Neural cell (in vitro differentiated cells): ENCODE measurements around the gene EXOC1L. TPM values are rescaled to one million over a fixed set of nuclear protein-coding genes. Genes with fewer than 3 reads are reported as not detected.

Experiments
- H2AFZ ChIP-seq: fragments of 200-600, 300-800 bp; sonication (generic), shearing (Covaris generic); 2 replicates; pipeline ENCODE4 v1.6.0; 2014; ENCODE audit warnings: low read depth, mild to moderate bottlenecking, antibody characterized with exemption, low read length, moderate library complexity
- H3F3A ChIP-seq: fragments of 200-600 bp; shearing (Covaris generic); 2 replicates; pipeline ENCODE4 v1.6.1; 2016; ENCODE audit warnings: mild to moderate bottlenecking, moderate library complexity, mixed read lengths, antibody characterized with exemption, low read length; ENCODE audit not compliant: insufficient read depth, poor library complexity, severe bottlenecking
- H3K27ac ChIP-seq: fragments of 200-600, 300-800 bp; sonication (generic), shearing (Covaris generic); 2 replicates; pipeline ENCODE4 v1.5.1; 2014; ENCODE audit warnings: mild to moderate bottlenecking, low read length, moderate library complexity
- H3K27me3 ChIP-seq: fragments of 300-800, 200-600 bp; sonication (generic), shearing (Covaris generic); 2 replicates; pipeline ENCODE4 v1.6.0; 2014; ENCODE audit warnings: mild to moderate bottlenecking, low read depth, low read length, moderate library complexity; ENCODE audit not compliant: insufficient read depth
- H3K36me3 ChIP-seq: fragments of 300-800, 200-600 bp; sonication (generic), shearing (Covaris generic); 2 replicates; pipeline ENCODE4 v1.5.1; 2014; ENCODE audit warnings: mild to moderate bottlenecking, antibody characterized with exemption, low read length, moderate library complexity; ENCODE audit not compliant: insufficient read depth
- H3K4me2 ChIP-seq: fragments of 300-800, 200-600 bp; sonication (generic), shearing (Covaris generic); 2 replicates; pipeline ENCODE4 v1.6.0; 2014; ENCODE audit warnings: mild to moderate bottlenecking, low read length
- H3K4me3 ChIP-seq: fragments of 300-800, 200-600 bp; sonication (generic), shearing (Covaris generic); 2 replicates; pipeline ENCODE4 v1.5.1; 2014; ENCODE audit warnings: mild to moderate bottlenecking, low read length, moderate library complexity
- H3K79me2 ChIP-seq: fragments of 200-600 bp; shearing (Covaris generic); replicated peaks from 2 replicates; pipeline ENCODE4 v1.6.0; 2014; ENCODE audit warnings: mild to moderate bottlenecking, low read length, moderate library complexity; ENCODE audit not compliant: insufficient read depth
- H3K9ac ChIP-seq: fragments of 300-800, 200-600 bp; sonication (generic), shearing (Covaris generic); 2 replicates; pipeline ENCODE4 v1.6.1; 2016; ENCODE audit warnings: mild to moderate bottlenecking, low read length, mixed read lengths
- H3K9me2 ChIP-seq: fragments of 200-600 bp; shearing (Covaris generic); 2 replicates; pipeline ENCODE4 v1.6.1; 2016; ENCODE audit warnings: mild to moderate bottlenecking, low read length, mixed read lengths; ENCODE audit not compliant: insufficient read depth
- H3K9me3 ChIP-seq: fragments of 200-600, 300-800 bp; sonication (generic), shearing (Covaris generic); 2 replicates; pipeline ENCODE4 v1.6.1; 2016; ENCODE audit warnings: mild to moderate bottlenecking, mixed run types, low read length, moderate library complexity, mixed read lengths
- H4K20me1 ChIP-seq: fragments of 200-600 bp; shearing (Covaris generic); 2 replicates; pipeline ENCODE4 v1.6.1; 2016; ENCODE audit warnings: mild to moderate bottlenecking, mixed run types; ENCODE audit not compliant: insufficient read depth
- EP300 ChIP-seq: fragments of 450-650 bp; conservative IDR thresholded peaks from 2 replicates; pipeline ENCODE4 v1.6.1; 2014; ENCODE audit warnings: antibody characterized with exemption, mild to moderate bottlenecking, moderate library complexity; ENCODE audit not compliant: poor library complexity, severe bottlenecking
- EZH2 ChIP-seq: fragments of 200-600, 300-800 bp; shearing (Covaris generic), sonication (generic); IDR thresholded peaks from 2 replicates; pipeline ENCODE4 v1.6.1; 2014; ENCODE audit warnings: antibody characterized with exemption, low read length, borderline replicate concordance, mild to moderate bottlenecking; ENCODE audit not compliant: insufficient read depth, poor library complexity, severe bottlenecking
- MXI1 ChIP-seq: fragments of 450-650 bp; conservative IDR thresholded peaks from 2 replicates; pipeline ENCODE4 v1.6.1; 2014; ENCODE audit warnings: antibody characterized with exemption, mild to moderate bottlenecking; ENCODE audit not compliant: poor library complexity, severe bottlenecking
- POLR2AphosphoS5 ChIP-seq: IDR thresholded peaks from 2 replicates; pipeline ENCODE4 v1.6.1; 2012
- RAD21 ChIP-seq: fragments of 450-650 bp; conservative IDR thresholded peaks from 2 replicates; pipeline ENCODE4 v1.6.1; 2014; ENCODE audit warnings: antibody characterized with exemption, mild to moderate bottlenecking, moderate library complexity
- SMC3 ChIP-seq: fragments of 450-650 bp; conservative IDR thresholded peaks from 2 replicates; pipeline ENCODE4 v1.6.1; 2014; ENCODE audit warnings: antibody characterized with exemption, mild to moderate bottlenecking, moderate library complexity; ENCODE audit not compliant: poor library complexity
- TAF1 ChIP-seq: IDR thresholded peaks from 2 replicates; pipeline ENCODE4 v1.6.1; 2012; ENCODE audit warnings: low read depth
- polyA plus RNA-seq: library from polyadenylated mRNA; depleted of rRNA; stranded (reverse); fragments of >200 nt; gene quantifications from 2 replicates; pipeline ENCODE4 v1.2.3, GENCODE V29; 2014
- TF ChIP-seq, protein P1 (sequence below): IDR thresholded peaks from 2 replicates; pipeline ENCODE4 v1.6.1; 2012; ENCODE audit warnings: borderline replicate concordance
- TF ChIP-seq, protein P2 (sequence below): fragments of 450-650 bp; IDR thresholded peaks from 2 replicates; pipeline ENCODE4 v1.5.1; 2014; ENCODE audit warnings: antibody characterized with exemption, mild to moderate bottlenecking, moderate library complexity; ENCODE audit not compliant: poor library complexity, severe bottlenecking

The EXOC1L gene
- polyA plus RNA-seq, 1 donor from 2014 or later, result not detected

DNA sequence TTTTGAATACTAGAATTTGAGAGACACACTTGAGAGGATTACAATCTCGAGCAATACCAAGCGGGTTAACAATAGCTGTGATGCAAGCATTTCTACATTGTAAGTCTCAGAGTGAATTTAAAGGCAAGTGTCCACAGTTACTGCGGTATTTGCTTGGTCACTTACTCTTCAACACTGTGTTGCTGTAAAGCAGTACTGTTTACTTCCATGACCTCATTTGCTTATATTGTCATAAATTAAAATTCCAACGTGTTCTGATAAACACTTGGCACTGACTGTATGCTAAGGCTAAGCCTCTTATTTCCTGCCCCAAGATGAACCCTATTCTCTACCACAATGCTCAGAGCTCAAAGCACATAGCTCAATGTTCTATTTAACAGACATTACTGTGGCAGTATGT lies 11.1 kb downstream of the EXOC1L start:
- H3K27me3 ChIP-seq, result no peaks in the 10 kb centered on the region
- no peaks in the 10 kb centered on the region for H3F3A ChIP-seq
- no peak overlapping the region for H3K4me3 ChIP-seq
- H4K20me1 ChIP-seq, result no peaks in the 10 kb centered on the region
- H3K79me2 ChIP-seq, result no peaks in the 10 kb centered on the region
- no peak overlapping the region for H3K27ac ChIP-seq
- H3K9me3 ChIP-seq, result no peaks in the 10 kb centered on the region
- H3K9ac ChIP-seq, result no peak overlapping the region
- no peaks in the 10 kb centered on the region for H3K36me3 ChIP-seq
- no peaks in the 10 kb centered on the region for H3K9me2 ChIP-seq
- H3K4me2 ChIP-seq, result no peak overlapping the region
- no peak overlapping the region for H2AFZ ChIP-seq
- TF ChIP-seq SMC3, result no peak
- TF ChIP-seq EZH2, result no peak
- TF ChIP-seq, protein P1, sequence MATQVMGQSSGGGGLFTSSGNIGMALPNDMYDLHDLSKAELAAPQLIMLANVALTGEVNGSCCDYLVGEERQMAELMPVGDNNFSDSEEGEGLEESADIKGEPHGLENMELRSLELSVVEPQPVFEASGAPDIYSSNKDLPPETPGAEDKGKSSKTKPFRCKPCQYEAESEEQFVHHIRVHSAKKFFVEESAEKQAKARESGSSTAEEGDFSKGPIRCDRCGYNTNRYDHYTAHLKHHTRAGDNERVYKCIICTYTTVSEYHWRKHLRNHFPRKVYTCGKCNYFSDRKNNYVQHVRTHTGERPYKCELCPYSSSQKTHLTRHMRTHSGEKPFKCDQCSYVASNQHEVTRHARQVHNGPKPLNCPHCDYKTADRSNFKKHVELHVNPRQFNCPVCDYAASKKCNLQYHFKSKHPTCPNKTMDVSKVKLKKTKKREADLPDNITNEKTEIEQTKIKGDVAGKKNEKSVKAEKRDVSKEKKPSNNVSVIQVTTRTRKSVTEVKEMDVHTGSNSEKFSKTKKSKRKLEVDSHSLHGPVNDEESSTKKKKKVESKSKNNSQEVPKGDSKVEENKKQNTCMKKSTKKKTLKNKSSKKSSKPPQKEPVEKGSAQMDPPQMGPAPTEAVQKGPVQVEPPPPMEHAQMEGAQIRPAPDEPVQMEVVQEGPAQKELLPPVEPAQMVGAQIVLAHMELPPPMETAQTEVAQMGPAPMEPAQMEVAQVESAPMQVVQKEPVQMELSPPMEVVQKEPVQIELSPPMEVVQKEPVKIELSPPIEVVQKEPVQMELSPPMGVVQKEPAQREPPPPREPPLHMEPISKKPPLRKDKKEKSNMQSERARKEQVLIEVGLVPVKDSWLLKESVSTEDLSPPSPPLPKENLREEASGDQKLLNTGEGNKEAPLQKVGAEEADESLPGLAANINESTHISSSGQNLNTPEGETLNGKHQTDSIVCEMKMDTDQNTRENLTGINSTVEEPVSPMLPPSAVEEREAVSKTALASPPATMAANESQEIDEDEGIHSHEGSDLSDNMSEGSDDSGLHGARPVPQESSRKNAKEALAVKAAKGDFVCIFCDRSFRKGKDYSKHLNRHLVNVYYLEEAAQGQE, result no peak
- TF ChIP-seq RAD21, result no peak
- no peak for TF ChIP-seq TAF1
- TF ChIP-seq EP300, result no peak
- TF ChIP-seq POLR2AphosphoS5, result no peak

DNA sequence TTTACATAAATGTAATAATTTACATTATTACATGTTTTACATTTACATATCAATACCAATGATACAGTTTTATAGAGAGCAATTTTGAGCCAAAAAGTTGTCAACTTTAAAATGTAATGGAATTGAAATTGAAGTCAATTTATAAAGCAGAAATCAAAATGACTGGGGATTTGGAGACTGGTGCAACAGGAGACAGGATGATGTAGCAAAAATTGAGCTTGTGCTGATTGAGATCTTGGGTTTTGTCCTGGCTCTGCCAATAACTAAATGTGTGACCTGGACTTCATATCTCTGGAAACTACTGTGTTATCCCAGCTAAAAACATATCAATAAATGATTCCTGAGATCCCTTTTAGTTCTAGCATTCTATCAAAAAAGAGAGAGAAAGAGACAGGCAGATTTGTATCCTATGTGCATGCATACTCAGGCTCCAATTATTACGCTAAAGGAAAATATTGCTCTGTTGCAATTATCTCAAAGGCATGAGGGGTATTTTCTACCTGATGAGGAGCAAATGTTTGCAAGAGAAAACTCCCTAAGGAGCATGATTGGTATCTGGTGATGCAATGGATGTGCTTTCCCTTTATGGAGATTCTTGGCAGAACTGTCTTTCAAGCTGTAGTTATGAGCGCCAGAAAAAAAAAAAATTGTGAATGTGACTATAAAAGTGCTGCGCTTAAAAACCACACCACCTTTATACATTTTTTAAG lies 14.7 kb downstream of the EXOC1L start:
- Histone ChIP-seq H3K9me3 (peaks cover 3% of the 10 kb centered on the region), H4K20me1 (no peaks in the 10 kb centered on the region), H3K36me3 (no peaks in the 10 kb centered on the region), H3K79me2 (no peaks in the 10 kb centered on the region), H3K9ac (no peak overlapping the region), H3K27ac (no peak overlapping the region), H3K27me3 (no peaks in the 10 kb centered on the region), H3K9me2 (no peaks in the 10 kb centered on the region), H2AFZ (no peak overlapping the region), H3F3A (no peaks in the 10 kb centered on the region), H3K4me2 (no peak overlapping the region), H3K4me3 (no peak overlapping the region)
- TF ChIP-seq SMC3 (no peak), RAD21 (no peak), EZH2 (no peak), POLR2AphosphoS5 (no peak), EP300 (no peak), TAF1 (no peak), MXI1 (no peak)
- TF ChIP-seq, protein P2, sequence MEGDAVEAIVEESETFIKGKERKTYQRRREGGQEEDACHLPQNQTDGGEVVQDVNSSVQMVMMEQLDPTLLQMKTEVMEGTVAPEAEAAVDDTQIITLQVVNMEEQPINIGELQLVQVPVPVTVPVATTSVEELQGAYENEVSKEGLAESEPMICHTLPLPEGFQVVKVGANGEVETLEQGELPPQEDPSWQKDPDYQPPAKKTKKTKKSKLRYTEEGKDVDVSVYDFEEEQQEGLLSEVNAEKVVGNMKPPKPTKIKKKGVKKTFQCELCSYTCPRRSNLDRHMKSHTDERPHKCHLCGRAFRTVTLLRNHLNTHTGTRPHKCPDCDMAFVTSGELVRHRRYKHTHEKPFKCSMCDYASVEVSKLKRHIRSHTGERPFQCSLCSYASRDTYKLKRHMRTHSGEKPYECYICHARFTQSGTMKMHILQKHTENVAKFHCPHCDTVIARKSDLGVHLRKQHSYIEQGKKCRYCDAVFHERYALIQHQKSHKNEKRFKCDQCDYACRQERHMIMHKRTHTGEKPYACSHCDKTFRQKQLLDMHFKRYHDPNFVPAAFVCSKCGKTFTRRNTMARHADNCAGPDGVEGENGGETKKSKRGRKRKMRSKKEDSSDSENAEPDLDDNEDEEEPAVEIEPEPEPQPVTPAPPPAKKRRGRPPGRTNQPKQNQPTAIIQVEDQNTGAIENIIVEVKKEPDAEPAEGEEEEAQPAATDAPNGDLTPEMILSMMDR, result no peak
- TF ChIP-seq, protein P1, result no peak
